Stimulated activated CD4-positive, alpha-beta T cell treated with anti-CD3 and anti-CD28 coated beads, Interleukin-15, amount 100 ng/mL, for 24 hours (primary cell): ENCODE measurements around the gene MAPK6.
A peak's percentile ranks its signal among the peaks of the same experiment; 100 is the strongest.
"Not testable (repeated sequence)": the region's sequence is repeated elsewhere in the genome, so short reads cannot be mapped to it uniquely, and the experiment has no call there.

Source experiments
- DNase-seq: peaks from one replicate; pipeline ENCODE4 v3.0.0-alpha.2; 2020

The MAPK6 gene

DNA sequence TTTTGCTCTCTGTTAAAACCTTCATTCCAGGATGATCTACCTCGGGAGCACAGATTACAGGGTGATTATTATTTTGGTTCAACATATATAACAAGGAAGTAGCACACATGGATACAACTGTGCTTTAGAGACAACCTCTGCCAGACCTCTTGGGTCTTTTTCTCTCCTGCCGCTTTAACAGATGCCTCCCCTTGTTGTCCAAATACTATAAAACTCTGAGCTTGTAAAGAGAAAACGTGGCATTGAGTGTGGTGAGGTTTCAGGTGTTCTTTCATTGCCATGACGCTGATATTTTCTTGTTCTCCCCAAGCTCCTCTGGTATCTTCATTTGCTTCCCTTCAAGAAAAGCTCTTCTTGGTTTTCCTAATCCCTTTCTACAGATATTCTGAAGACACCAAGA lies 64.6 kb downstream of the MAPK6 start:
- DNase-seq, result no peak

DNA sequence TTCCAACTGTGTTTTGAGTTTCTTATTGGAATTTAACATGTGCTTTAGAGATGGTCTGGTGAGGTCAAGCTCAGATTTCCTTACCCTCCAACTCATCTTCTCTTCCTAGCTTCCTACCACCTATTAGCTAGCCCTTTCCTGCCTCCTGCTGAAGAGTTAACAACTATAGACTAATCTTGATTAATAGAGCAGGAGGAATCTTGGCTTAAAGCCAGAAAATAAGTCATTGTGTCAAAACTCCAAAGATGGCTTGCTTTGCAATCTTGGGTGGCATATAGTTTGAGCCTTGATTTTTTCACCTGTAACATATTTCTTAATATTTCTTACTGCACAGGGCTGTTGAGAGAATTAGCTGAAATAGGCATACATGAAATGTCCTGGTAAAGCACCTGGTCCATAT lies 66.3 kb downstream of the MAPK6 start:
- no peak for DNase-seq

- DNase-seq, result no peak
These were observed 67.2 kb downstream of the MAPK6 start for GRCh38 chr15:52086011-52086786.

- DNase-seq, result no peak
These were observed 71.2 kb downstream of the MAPK6 start for GRCh38 chr15:52090193-52090592.

- no peak for DNase-seq
These were observed 74.1 kb downstream of the MAPK6 start for GRCh38 chr15:52093167-52093538.

DNA sequence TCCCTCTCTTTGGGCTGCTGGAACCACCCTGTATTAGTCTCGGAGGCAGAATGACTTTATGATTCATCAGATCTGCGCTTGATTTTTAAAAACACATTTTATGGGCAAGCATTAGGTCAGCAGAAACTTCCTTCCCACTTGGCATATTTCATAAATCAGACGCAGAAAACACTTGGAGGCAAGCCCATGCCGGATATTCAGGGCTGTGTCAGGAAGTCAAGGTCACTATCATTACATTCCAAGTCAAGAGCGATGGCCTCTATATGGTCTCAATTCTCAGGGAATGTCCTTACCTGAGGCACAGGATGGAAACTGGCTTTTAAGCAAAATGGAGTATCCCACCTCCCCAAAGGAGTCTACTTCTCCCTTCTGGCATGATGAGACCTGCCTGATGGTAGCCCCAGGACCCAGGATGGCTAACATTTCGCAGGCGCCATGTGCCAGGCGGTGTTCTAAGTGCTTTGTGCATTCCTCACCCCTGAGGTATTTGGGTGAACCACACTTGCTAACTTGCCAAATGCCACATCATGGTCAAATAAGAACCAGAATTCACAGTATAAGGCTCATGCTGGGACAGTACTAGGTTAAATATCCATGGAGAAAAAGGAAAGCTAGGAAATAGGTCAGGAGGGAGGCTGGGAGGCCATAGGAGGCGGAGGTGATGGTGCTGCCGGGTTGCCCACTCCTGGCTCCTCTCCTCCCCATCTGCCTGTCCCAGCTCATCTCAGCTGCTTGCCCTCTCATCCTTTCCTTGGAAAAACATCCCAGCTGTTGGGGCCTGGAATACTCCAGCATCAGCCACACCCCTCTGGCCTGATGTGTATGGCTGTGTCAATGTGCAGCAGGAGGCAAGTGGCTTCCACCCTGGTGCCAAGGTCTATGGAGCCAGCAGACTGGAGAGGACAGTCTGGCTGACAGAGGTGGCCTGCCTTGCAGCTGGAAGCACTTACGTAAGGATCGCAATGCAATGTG lies 74.8 kb downstream of the MAPK6 start:
- DNase-seq, result no peak

- no peak for DNase-seq
These were observed 76.0 kb downstream of the MAPK6 start for GRCh38 chr15:52094811-52095584.

DNA sequence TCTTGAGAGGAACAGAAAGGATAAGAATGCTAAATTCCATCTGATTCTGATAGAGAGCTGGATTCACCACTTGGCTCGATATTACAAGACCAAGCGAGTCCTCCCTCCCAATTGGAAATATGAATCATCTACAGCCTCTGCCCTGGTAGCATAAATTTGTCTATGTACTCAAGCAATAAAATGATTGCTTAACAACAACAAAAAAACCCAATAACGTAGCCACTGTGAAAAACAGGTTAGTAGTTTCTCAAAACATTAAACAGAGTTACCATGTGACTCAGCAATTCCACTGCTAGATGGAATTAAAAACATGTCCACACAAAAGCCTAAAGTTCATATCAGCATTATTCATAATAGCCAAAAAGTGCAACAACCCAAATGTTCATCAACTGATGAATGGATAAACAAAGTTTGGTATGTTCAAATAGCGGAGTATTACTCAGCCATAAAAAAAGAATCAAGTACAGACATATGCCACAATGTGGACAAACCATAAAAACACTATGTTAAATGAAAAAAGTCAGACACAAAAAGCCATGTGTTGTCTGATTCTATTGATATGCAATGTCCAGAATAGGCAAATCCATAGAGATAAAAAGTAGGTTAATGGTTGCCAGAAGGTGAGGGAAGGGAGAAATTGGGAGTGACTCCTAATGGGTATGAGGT lies 76.7 kb downstream of the MAPK6 start:
- DNase-seq, result no peak

- not testable (repeated sequence) for DNase-seq
These were observed 77.5 kb downstream of the MAPK6 start for GRCh38 chr15:52096536-52096935.

DNA sequence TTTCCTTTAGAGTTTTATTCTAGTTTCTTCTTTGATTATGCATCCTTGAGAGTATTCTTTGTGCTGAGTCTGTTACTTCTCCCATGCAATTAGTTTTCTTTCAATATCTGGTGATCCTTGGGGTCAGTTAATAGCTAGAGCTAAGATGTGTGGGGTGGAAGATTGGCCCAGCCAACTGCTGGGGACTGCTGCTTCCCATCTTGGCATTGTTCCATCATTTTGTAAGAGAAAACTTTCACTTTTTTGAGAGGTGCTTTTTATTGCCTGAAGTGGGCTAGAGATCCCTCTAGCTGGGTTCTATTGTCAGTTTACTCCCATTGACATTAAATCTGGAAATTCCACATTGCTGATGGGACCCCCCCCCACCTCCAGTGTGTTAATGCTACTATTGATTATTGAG lies 78.2 kb downstream of the MAPK6 start:
- no peak for DNase-seq

- no peak for DNase-seq
These were observed 79.3 kb downstream of the MAPK6 start for GRCh38 chr15:52098323-52098722.

GRCh38 chr15:52099651-52100272 lies 80.7 kb downstream of the MAPK6 start:
- no peak for DNase-seq

GRCh38 chr15:52100807-52101442 lies 81.9 kb downstream of the MAPK6 start:
- peak; percentile 11 for DNase-seq

DNA sequence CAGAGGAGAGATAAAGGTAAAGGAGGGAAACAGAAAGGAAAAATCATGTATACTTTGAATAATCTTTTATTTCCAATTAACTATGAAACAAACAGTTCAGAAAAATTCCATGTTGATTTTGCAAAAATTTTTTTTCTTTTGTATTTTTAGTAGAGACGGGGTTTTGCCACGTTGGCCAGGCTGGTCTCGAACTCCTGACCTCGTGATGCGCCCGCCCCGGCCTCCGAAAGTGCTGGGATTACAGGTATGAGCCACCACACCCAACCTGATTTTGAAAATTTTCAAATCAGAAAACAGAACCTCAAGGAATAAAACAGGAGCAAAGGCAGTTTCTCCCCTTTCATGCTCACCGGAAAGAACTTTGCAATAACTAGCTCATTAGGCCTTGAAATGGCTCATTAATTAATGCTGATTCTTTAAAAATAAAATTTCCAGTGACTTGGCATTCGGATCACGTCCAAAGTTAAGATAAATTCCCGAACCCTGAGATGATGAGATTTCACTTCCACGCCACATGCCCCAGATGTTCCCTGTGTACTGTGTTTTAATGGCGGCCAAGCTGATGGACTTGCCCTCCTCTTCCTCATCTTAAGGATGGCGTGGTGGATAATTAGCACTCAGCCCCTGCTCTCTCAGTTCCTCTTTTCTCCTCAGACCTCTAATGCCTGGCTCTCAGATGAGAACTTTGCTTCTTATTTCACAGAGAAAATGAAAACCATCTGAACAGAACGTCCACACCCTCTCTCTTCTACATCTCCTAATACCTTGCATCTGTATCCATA lies 82.7 kb downstream of the MAPK6 start:
- DNase-seq, result no peak

DNA sequence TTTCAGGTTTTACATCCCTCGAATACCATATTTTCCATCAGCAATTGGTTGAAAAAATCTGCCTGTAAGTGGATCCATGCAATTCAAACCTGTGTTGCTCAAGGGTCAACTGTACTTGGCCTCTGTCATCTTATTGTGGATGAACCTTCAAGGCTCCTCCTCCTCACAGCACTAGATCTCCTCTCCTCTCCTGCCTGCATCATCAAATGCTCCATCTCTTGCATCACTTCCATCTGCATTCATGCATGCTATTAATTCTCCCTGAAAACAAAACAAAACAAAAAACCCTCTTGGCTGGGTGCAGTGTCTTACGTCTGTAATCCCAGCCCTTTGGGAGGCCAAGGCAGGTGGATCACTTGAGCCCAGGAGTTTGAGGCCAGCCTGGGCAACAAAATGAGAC lies 83.4 kb downstream of the MAPK6 start:
- no peak for DNase-seq

DNA sequence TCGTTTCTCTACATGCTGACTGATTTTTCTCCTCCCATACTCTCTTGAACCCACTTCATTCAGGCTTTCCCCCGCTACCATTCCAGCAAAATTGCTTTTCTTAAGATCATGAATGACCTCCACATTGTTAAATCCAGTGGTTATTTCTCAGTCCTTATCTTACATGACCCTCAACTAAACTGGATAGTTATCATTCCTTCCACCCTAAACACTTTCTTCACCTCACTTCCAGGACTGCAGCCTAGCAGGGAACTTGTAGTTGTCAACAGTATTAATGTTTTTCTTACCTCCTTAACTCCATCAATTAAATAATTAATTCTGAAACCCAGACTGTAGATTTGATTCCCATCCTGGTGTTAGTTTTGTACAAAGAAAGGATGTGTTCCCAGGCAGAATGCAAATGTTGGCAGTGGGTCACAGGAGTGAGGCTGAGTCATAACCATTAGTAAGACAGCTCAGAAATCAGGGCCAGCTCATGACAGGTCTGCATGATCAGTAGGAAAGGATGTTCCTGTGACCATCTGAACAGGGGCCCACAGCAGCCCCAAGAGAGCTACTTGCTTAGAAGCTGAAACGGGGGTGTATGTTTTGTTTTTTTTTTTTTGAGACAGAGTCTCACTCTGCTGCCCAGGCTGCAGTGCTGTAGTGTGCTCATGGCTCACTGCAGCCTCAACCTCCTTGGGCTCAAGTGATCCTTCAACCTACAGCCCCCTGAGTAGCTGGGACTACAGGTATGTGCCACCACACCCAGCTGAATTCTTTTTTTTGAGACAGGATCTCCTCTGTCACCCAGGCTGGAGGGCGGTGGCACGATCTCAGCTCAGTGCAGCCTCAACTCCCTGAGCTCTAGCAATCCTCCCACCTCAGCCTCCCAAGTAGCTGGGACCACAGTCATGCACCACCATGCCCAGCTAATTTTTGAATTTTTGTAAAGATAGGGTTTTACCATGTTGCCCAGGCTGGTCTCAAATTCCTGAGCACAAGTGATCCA lies 84.5 kb downstream of the MAPK6 start:
- peak; percentile 19 for DNase-seq

- no peak for DNase-seq
These were observed 85.5 kb downstream of the MAPK6 start for GRCh38 chr15:52104532-52105004.

DNA sequence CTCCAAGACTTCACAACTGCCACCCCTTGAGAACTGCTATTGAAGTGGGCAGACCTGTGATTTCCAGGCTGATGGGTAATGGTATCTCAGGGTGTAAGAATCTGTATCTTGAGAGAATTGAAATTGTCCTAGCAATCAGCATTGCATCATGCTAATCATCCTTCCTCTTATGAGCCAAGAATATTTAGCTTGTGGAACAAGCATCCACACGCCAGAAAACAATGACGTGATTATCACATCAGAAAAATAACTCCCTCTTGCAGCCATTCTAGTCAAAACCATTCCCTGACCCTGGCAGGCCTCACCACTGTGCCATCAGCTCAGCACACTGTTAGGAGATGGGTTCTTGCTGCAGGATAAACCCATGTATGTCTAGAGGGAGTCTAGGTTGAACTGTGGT lies 86.8 kb downstream of the MAPK6 start:
- no peak for DNase-seq

DNA sequence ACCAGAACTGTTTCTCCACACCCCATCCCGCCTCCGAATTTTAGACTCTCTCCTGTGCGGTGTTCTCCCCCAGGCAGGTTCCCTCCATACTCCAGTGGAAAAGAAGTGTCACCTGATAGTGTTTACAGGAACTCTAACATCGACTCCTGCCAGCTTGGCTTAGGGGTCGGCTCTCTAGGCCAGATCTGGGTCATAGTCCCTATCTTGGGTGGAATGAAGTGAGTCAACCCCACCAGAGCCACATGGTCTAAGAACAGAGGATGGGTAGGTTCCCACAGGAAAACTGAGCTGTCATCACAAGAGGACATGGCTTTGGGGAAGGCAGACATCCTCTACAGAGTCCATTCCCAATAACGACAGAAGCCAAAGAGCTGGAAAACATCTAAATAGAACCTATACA lies 87.6 kb downstream of the MAPK6 start:
- DNase-seq, result no peak
